H9 (cell line): ENCODE data around the gene TSPAN8. TPM values are rescaled to one million over a fixed set of nuclear protein-coding genes. Genes with fewer than 3 reads are reported as not detected.

ENCODE experiments used
- DNase-seq: peaks from one replicate; pipeline ENCODE4 v3.0.0-alpha.2; 2017
- H2AFZ ChIP-seq: one replicate; pipeline ENCODE4 v1.6.1; 2013; ENCODE audit warnings: mild to moderate bottlenecking, low read length, control low read depth, moderate library complexity
- H2AK5ac ChIP-seq: 2 replicates; pipeline ENCODE4 v1.6.1; 2013; ENCODE audit warnings: low read length, control low read depth, mixed read lengths; ENCODE audit not compliant: insufficient read length
- H2BK120ac ChIP-seq: one replicate; pipeline ENCODE4 v1.6.1; 2013; ENCODE audit warnings: low read depth, mild to moderate bottlenecking, low read length, control low read depth, inconsistent platforms; ENCODE audit not compliant: poor library complexity, severe bottlenecking
- H2BK12ac ChIP-seq: 2 replicates; pipeline ENCODE4 v1.6.1; 2013; ENCODE audit warnings: low read length, control low read depth, mixed read lengths, low read depth; ENCODE audit not compliant: insufficient read length
- H2BK15ac ChIP-seq: 2 replicates; pipeline ENCODE4 v1.6.1; 2013; ENCODE audit warnings: low read depth, low read length, control low read depth
- H2BK20ac ChIP-seq: one replicate; pipeline ENCODE4 v1.6.1; 2013; ENCODE audit warnings: low read depth, mild to moderate bottlenecking, low read length, control low read depth, inconsistent platforms; ENCODE audit not compliant: poor library complexity, severe bottlenecking
- H2BK5ac ChIP-seq: 2 replicates; pipeline ENCODE4 v1.6.1; 2013; ENCODE audit warnings: low read length, control low read depth, mixed read lengths; ENCODE audit not compliant: insufficient read length
- H3K14ac ChIP-seq: 2 replicates; pipeline ENCODE4 v1.6.1; 2013; ENCODE audit warnings: low read length, control low read depth; ENCODE audit not compliant: insufficient read depth
- H3K18ac ChIP-seq: 2 replicates; pipeline ENCODE4 v1.6.1; 2013; ENCODE audit warnings: low read depth, mild to moderate bottlenecking, mixed read lengths, low read length, control low read depth; ENCODE audit not compliant: insufficient read length
- H3K23ac ChIP-seq: 2 replicates; pipeline ENCODE4 v1.6.1; 2013; ENCODE audit warnings: low read length, control low read depth, mixed read lengths, low read depth; ENCODE audit not compliant: insufficient read length
- H3K23me2 ChIP-seq: 2 replicates; pipeline ENCODE4 v1.6.1; 2013; ENCODE audit warnings: low read depth, mild to moderate bottlenecking, mixed read lengths, low read length, control low read depth; ENCODE audit not compliant: insufficient read length, poor library complexity, severe bottlenecking
- H3K27ac ChIP-seq: 2 replicates; pipeline ENCODE4 v1.5.1; 2013; ENCODE audit warnings: low read length, control low read depth, mixed read lengths, low read depth; ENCODE audit not compliant: insufficient read length
- H3K27me3 ChIP-seq: 2 replicates; pipeline ENCODE4 v1.6.1; 2013; ENCODE audit warnings: low read length, control low read depth, inconsistent platforms; ENCODE audit not compliant: insufficient read depth
- H3K4ac ChIP-seq: 2 replicates; pipeline ENCODE4 v1.6.1; 2013; ENCODE audit warnings: low read depth, mild to moderate bottlenecking, control low read depth, inconsistent platforms, low read length, moderate library complexity
- H3K4me1 ChIP-seq: 2 replicates; pipeline ENCODE4 v1.6.1; 2013; ENCODE audit warnings: low read length, control low read depth, inconsistent platforms; ENCODE audit not compliant: insufficient read depth
- H3K4me2 ChIP-seq: 2 replicates; pipeline ENCODE4 v1.6.1; 2013; ENCODE audit warnings: low read length, control low read depth, mixed read lengths; ENCODE audit not compliant: insufficient read length, insufficient read depth
- H3K56ac ChIP-seq: 2 replicates; pipeline ENCODE4 v1.6.1; 2013; ENCODE audit warnings: low read depth, mild to moderate bottlenecking, mixed read lengths, low read length, control low read depth; ENCODE audit not compliant: insufficient read length
- H3K79me1 ChIP-seq: 2 replicates; pipeline ENCODE4 v1.6.1; 2013; ENCODE audit warnings: low read depth, mild to moderate bottlenecking, moderate library complexity, low read length, control low read depth, inconsistent platforms; ENCODE audit not compliant: insufficient read depth, poor library complexity, severe bottlenecking
- H3K79me2 ChIP-seq: 2 replicates; pipeline ENCODE4 v1.6.1; 2013; ENCODE audit warnings: low read length, control low read depth, inconsistent platforms; ENCODE audit not compliant: insufficient read depth
- H3K9ac ChIP-seq: 2 replicates; pipeline ENCODE4 v1.6.1; 2013; ENCODE audit warnings: low read length, control low read depth, mixed read lengths; ENCODE audit not compliant: insufficient read length; ENCODE audit errors: extremely low read depth
- H3K9me3 ChIP-seq: one replicate; pipeline ENCODE4 v1.6.1; 2013; ENCODE audit warnings: low read depth, low read length, inconsistent platforms; ENCODE audit not compliant: control insufficient read depth
- H3T11ph ChIP-seq: one replicate; pipeline ENCODE4 v1.6.1; 2013; ENCODE audit warnings: mild to moderate bottlenecking, low read length, control low read depth, inconsistent platforms
- H4K20me1 ChIP-seq: one replicate; pipeline ENCODE4 v1.6.1; 2013; ENCODE audit not compliant: control insufficient read depth, insufficient read length, insufficient read depth
- H4K5ac ChIP-seq: 2 replicates; pipeline ENCODE4 v1.6.1; 2013; ENCODE audit warnings: low read depth, mild to moderate bottlenecking, mixed read lengths, low read length, control low read depth; ENCODE audit not compliant: insufficient read length
- H4K8ac ChIP-seq: replicated peaks from 2 replicates; pipeline ENCODE4 v1.6.1; 2013; ENCODE audit warnings: low read length, control low read depth, mixed read lengths, low read depth; ENCODE audit not compliant: insufficient read length
- H4K91ac ChIP-seq: 2 replicates; pipeline ENCODE4 v1.6.1; 2013; ENCODE audit warnings: low read depth, mild to moderate bottlenecking, moderate library complexity, mixed read lengths, low read length, control low read depth; ENCODE audit not compliant: insufficient read length
- H3K27ac Mint-ChIP-seq, 3 experiments: 2 replicates in 2 of 3; 3 replicates in 1 of 3; pipeline ENCODE4 v1.8.0; 2020 to 2021; ENCODE audit warnings: mixed read lengths in 3 of 3, mild to moderate bottlenecking in 1 of 3, moderate library complexity in 1 of 3
- H3K27me3 Mint-ChIP-seq: 2 replicates; pipeline ENCODE4 v1.8.0; 2021; ENCODE audit warnings: low read depth, mild to moderate bottlenecking, moderate library complexity, mixed read lengths
- H3K36me3 Mint-ChIP-seq, 3 experiments: 2 replicates in 2 of 3; 3 replicates in 1 of 3; pipeline ENCODE4 v1.8.0; 2020 to 2021; ENCODE audit warnings: low read depth in 3 of 3, mixed read lengths in 3 of 3; ENCODE audit not compliant: insufficient read depth in 1 of 3
- H3K4me1 Mint-ChIP-seq, 2 experiments: 2 replicates each; pipeline ENCODE4 v1.8.0; 2020; ENCODE audit warnings: mixed read lengths in 2 of 2
- H3K4me3 Mint-ChIP-seq, 2 experiments: 2 replicates in 1 of 2; 3 replicates in 1 of 2; pipeline ENCODE4 v1.8.0; 2020 to 2021; ENCODE audit warnings: mild to moderate bottlenecking in 2 of 2, mixed read lengths in 2 of 2, moderate library complexity in 1 of 2
- H3K9me3 Mint-ChIP-seq, 2 experiments: 2 replicates in 1 of 2; 3 replicates in 1 of 2; pipeline ENCODE4 v1.8.0; 2020; ENCODE audit warnings: mild to moderate bottlenecking in 2 of 2, mixed read lengths in 2 of 2, moderate library complexity in 1 of 2
- CTCF ChIP-seq: fragments of 200-600 bp; sonication (generic); conservative IDR thresholded peaks from 3 replicates; pipeline ENCODE4 v1.8.0; 2021; ENCODE audit warnings: antibody characterized with exemption, mild to moderate bottlenecking
- WGBS: extraction: QIAGEN DNeasy Blood & Tissue Kit; methylation state at CpG from one replicate; pipeline ENCODE4 v1.1.7; 2013; ENCODE audit warnings: missing lambda C conversion rate, low lambda C conversion rate, mixed read lengths; ENCODE audit not compliant: insufficient read length; ENCODE audit errors: extremely low coverage; 5-methylcytosine and 5-hydroxymethylcytosine counted together
- total RNA-seq: library from RNA; stranded (reverse); gene quantifications from 2 replicates; pipeline ENCODE4 v1.2.1, GENCODE V29; 2021

Gene TSPAN8
- total RNA-seq, 1 experiment from 2014 or later: not detected

- Histone ChIP-seq H3K23ac (no peak overlapping the region), H3K9me3 (no peaks in the 10 kb centered on the region), H3K27ac (no peak overlapping the region), H2AFZ (no peak overlapping the region), H3K79me1 (no peaks in the 10 kb centered on the region), H3K27me3 (no peaks in the 10 kb centered on the region), H3T11ph (no peak overlapping the region), H4K8ac (no peak overlapping the region), H2BK20ac (no peak overlapping the region), H3K14ac (no peak overlapping the region), H3K18ac (no peak overlapping the region), H2BK12ac (no peak overlapping the region), H3K4ac (no peak overlapping the region), H4K91ac (no peak overlapping the region), H2AK5ac (no peak overlapping the region), H4K20me1 (no peaks in the 10 kb centered on the region), H2BK120ac (no peak overlapping the region), H3K56ac (no peak overlapping the region), H3K9ac (no peak overlapping the region), H2BK15ac (no peak overlapping the region), H3K23me2 (no peaks in the 10 kb centered on the region), H3K4me2 (no peak overlapping the region), H3K4me1 (no peaks in the 10 kb centered on the region), H3K79me2 (no peaks in the 10 kb centered on the region), H2BK5ac (no peak overlapping the region), H4K5ac (no peak overlapping the region)
- peaks cover 10 to 11% of the 10 kb centered on the region in 2 experiments for H3K4me1 Mint-ChIP-seq
- H3K27me3 Mint-ChIP-seq: no peaks in the 10 kb centered on the region
- H3K27ac Mint-ChIP-seq: no peak overlapping the region; a peak in 1 of 7 replicates
- no peaks in the 10 kb centered on the region for H3K36me3 Mint-ChIP-seq
- H3K4me3 Mint-ChIP-seq: no peak overlapping the region
- no peak for DNase-seq
- no peaks in the 10 kb centered on the region for H3K9me3 Mint-ChIP-seq
- no peak for TF ChIP-seq CTCF
- no CpG with 5 or more reads among the region's 2 CpGs for WGBS
These were observed 32.3 kb downstream of the TSPAN8 start for GRCh38 chr12:71125515-71125914.
